Tibial artery (tissue), 4 donors: ENCODE measurements around the gene SDK1.

Experiments
- DNase-seq, 2 donors: peaks; one replicate each; pipeline ENCODE4 v3.0.0-alpha.2; 2019
- H3K27ac ChIP-seq, 2 donors: fragments of 200-600 bp; sonication (generic) in 1 of 2; 1 replicate in 1 of 2; 2 replicates in 1 of 2; pipeline ENCODE4 v1.5.1; 2018 to 2019; ENCODE audit warnings: mild to moderate bottlenecking in 1 of 2
- H3K27me3 ChIP-seq, 2 donors: fragments of 200-600 bp; sonication (generic) in 1 of 2; one replicate each; pipeline versions ENCODE4 v1.5.1 to v1.6.0; 2016 to 2019
- H3K36me3 ChIP-seq, 3 donors: fragments of 200-600 bp; sonication (generic) in 2 of 3; one replicate each; pipeline ENCODE4 v1.5.1; 2016 to 2019; ENCODE audit warnings: mild to moderate bottlenecking in 2 of 3
- H3K4me1 ChIP-seq, 4 donors: fragments of 200-600 bp; sonication (generic) in 2 of 4; 1 replicate in 3 of 4; 2 replicates in 1 of 4; pipeline ENCODE4 v1.5.1; 2016 to 2019
- H3K4me3 ChIP-seq, 2 donors: fragments of 200-600 bp; sonication (generic) in 1 of 2; 1 replicate in 1 of 2; 2 replicates in 1 of 2; pipeline ENCODE4 v1.5.1; 2018 to 2019; ENCODE audit warnings: mild to moderate bottlenecking in 2 of 2
- H3K9me3 ChIP-seq, 3 donors: fragments of 200-600 bp; sonication (generic) in 1 of 3; one replicate each; pipeline ENCODE4 v1.5.1; 2016 to 2019
- intact Hi-C: fragments of 100-400 bp; cut with DNase I; formaldehyde crosslinking; loops from one replicate; pipeline ENCODE4 v1.15.0; 2023; ENCODE audit warnings: low total_unique reads
- TF ChIP-seq, protein P1 (sequence below), 2 experiments: fragments of 200-600 bp in 1 of 2; fragments of 450-650 bp in 1 of 2; IDR thresholded peaks; one replicate each; pipeline ENCODE4 v1.5.1; 2017 to 2019; ENCODE audit warnings: antibody characterized with exemption in 2 of 2, mild to moderate bottlenecking in 1 of 2, moderate library complexity in 1 of 2

SDK1 gene

GRCh38 chr7:3589752-3590151 is 288.7 kb downstream of the SDK1 start:
- Histone ChIP-seq H3K27ac (no peak overlapping the region), H3K27me3 (no peaks in the 10 kb centered on the region), H3K9me3 (no peaks in the 10 kb centered on the region), H3K4me3 (no peak overlapping the region), H3K36me3 (no peaks in the 10 kb centered on the region), H3K4me1 (peaks cover 0 to 4% (median 0%) of the 10 kb centered on the region in 4 donors)
- no peak for DNase-seq
- intact Hi-C loops, result no loop called here
- TF ChIP-seq, protein P1, sequence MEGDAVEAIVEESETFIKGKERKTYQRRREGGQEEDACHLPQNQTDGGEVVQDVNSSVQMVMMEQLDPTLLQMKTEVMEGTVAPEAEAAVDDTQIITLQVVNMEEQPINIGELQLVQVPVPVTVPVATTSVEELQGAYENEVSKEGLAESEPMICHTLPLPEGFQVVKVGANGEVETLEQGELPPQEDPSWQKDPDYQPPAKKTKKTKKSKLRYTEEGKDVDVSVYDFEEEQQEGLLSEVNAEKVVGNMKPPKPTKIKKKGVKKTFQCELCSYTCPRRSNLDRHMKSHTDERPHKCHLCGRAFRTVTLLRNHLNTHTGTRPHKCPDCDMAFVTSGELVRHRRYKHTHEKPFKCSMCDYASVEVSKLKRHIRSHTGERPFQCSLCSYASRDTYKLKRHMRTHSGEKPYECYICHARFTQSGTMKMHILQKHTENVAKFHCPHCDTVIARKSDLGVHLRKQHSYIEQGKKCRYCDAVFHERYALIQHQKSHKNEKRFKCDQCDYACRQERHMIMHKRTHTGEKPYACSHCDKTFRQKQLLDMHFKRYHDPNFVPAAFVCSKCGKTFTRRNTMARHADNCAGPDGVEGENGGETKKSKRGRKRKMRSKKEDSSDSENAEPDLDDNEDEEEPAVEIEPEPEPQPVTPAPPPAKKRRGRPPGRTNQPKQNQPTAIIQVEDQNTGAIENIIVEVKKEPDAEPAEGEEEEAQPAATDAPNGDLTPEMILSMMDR (IDR thresholded peaks at IDR 0.05), result no peak

DNA sequence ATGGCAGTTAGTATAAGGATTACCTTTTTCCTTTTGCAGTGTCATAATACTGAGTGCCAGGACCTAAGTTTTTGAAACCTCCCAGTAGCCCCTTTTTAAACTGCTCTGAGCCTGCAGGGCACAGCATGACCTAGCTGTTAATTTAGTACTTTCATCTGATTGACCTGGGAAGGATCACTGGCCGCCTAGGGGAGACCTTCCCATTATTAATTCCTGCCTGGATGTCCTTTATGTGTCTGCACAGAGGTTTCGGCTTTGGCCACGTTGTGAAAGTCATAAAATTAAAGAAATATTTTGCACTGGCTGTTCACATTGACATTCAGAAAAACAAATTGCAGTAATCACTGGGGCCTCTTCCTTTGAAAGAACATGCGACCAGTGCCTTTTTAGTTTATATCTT is 290.2 kb downstream of the SDK1 start:
- Histone ChIP-seq H3K9me3 (no peaks in the 10 kb centered on the region), H3K27ac (no peak overlapping the region), H3K4me1 (peaks cover 0 to 4% (median 0%) of the 10 kb centered on the region in 4 donors), H3K27me3 (no peaks in the 10 kb centered on the region), H3K36me3 (no peaks in the 10 kb centered on the region), H3K4me3 (no peak overlapping the region)
- TF ChIP-seq, protein P1 (IDR thresholded peaks at IDR 0.05), result no peak
- DNase-seq, result no peak
- intact Hi-C loops, result no loop called here

DNA sequence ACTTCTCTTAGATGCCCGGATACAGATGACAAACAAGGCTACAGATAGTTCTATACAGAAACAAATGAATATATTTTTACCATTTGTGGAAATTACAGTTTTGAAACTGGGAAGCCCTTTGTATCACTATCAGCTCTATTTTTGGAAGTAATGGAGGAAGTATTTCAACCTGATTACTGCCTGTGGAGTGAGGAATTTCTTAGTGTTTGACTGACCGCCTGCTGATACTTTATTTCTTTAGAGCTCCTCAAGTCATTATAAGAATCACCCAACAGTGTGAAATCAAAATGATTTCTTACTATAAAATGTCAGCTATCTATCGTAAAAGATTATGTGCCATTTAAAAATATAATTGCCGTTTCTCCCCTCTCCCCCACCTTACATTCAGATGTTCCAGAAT is 290.9 kb downstream of the SDK1 start:
- intact Hi-C loops, result no loop called here
- TF ChIP-seq, protein P1 (IDR thresholded peaks at IDR 0.05), result no peak
- DNase-seq, result no peak
- peaks cover 0 to 4% (median 0%) of the 10 kb centered on the region in 4 donors for H3K4me1 ChIP-seq
- H3K27me3 ChIP-seq, result no peaks in the 10 kb centered on the region
- no peaks in the 10 kb centered on the region for H3K9me3 ChIP-seq
- no peak overlapping the region for H3K27ac ChIP-seq
- no peak overlapping the region for H3K4me3 ChIP-seq
- H3K36me3 ChIP-seq, result no peaks in the 10 kb centered on the region

- no peak for DNase-seq
- no peak overlapping the region for H3K27ac ChIP-seq
- TF ChIP-seq, protein P1 (IDR thresholded peaks at IDR 0.05), result no peak
- intact Hi-C loops, result no loop called here
- no peak overlapping the region for H3K4me3 ChIP-seq
- no peaks in the 10 kb centered on the region for H3K9me3 ChIP-seq
- H3K4me1 ChIP-seq, result peaks cover 0 to 4% (median 0%) of the 10 kb centered on the region in 4 donors
- H3K27me3 ChIP-seq, result no peaks in the 10 kb centered on the region
- no peaks in the 10 kb centered on the region for H3K36me3 ChIP-seq
These were observed 291.5 kb downstream of the SDK1 start for GRCh38 chr7:3592401-3593134.

- DNase-seq, result no peak
- Histone ChIP-seq H3K36me3 (no peaks in the 10 kb centered on the region), H3K9me3 (no peaks in the 10 kb centered on the region), H3K4me3 (no peak overlapping the region), H3K27me3 (no peaks in the 10 kb centered on the region), H3K4me1 (peaks cover 0 to 4% (median 0%) of the 10 kb centered on the region in 4 donors), H3K27ac (no peak overlapping the region)
- intact Hi-C loops, result no loop called here
- TF ChIP-seq, protein P1 (IDR thresholded peaks at IDR 0.05), result no peak
These were observed 293.8 kb downstream of the SDK1 start for GRCh38 chr7:3594901-3595300.
